Umbilical cord (tissue), 2 donors: ENCODE results near the gene ISOC2. TPM values are rescaled to one million over a fixed set of nuclear protein-coding genes. Genes with fewer than 3 reads are reported as not detected.

Source experiments
- DNase-seq: peaks from one replicate; pipeline ENCODE4 v3.0.0-alpha.2; 2015; ENCODE audit warnings: low spot score
- total RNA-seq: library from RNA; depleted of rRNA; stranded (reverse); fragments of >200 nt; gene quantifications from one replicate; pipeline ENCODE4 v1.2.3, GENCODE V29; 2014; ENCODE audit warnings: low replicate concordance; ENCODE audit not compliant: insufficient read depth

The ISOC2 gene
- total RNA-seq, 1 donor from 2014 or later: 15.9 TPM

DNA sequence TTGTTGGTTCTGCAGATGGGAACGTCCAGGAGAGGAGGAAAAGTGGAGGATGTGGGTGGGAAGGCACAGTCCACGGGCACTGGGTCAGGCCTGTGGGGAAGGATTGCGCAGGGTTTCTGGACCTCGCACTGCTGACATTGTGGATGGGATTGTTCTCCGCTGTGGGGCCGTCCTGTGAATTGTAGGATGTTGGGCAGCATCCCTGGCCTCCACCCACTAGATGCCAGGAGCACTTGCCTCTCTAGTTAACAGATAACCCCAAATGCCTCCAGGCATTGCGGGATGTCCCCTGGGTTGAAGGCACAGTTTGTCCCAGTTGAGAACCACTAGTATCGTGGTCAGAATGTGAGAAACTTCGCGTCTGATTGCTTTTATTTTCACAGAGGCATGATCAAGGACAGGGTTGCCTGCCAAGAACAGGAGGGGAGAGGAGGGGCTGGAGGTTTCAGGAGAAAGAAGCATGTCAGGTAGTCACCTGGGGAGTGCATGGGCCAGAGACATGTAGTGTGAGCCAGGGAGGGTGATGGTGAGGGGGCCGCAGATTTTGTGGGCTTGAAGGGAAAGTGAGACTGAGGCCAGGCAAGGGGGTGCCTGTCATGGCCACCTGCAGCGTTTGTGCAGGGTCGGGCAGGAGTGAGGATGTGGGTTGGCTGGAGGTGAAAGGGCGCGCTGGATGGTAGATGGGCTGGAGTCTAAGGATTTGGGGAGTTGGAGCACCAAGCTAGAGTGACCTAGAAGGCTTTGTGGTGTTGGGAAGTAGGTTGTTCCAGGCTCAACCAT lies 18.2 kb upstream of the ISOC2 start:
- DNase-seq: no peak

- DNase-seq: no peak
These were observed 17.6 kb upstream of the ISOC2 start for GRCh38 chr19:55479045-55479444.

GRCh38 chr19:55478364-55478763 lies 16.9 kb upstream of the ISOC2 start:
- DNase-seq: no peak

GRCh38 chr19:55477905-55478304 lies 16.5 kb upstream of the ISOC2 start:
- no peak for DNase-seq

DNA sequence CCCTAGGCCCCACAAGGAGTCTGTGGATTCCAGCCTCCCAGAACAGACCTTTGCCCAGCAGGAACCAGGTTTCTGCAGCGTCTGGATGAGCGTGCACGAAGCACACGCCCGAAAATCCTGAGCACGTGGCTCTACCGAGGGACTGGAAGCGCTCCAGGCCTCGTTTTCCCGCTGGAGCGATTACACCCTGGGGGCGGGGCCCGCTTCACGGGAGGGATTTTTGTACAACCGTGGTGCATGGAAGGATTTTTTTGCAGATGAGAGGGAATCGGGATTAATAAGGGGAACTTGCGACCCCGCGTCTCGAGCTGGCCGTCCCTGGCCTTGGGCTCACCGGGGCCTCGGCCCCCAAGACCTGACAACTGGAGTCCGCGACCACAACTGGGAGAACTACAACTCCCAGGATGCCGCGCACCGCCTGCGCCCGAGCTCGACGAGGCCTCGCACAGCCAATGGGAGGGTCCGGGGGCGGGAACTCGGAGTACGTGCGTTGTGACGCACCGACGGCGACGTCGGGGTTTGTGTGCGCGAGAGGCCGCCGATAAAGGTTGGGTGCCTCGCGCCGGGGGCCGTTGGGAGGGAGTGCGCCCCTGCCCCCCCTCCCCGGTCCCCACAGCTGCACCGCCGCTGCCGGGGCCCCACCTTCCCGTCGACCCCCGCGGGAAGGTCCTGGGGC lies 14.8 kb upstream of the ISOC2 start, which contains the start of gene ZNF628:
Gene ZNF628, plus strand, starts transcription at position 518 of the 676 bp plus-strand sequence. CDS start 3,294 bp downstream, outside the sequence.
- DNase-seq: peak; percentile 99

- DNase-seq: no peak
These were observed 13.1 kb upstream of the ISOC2 start for GRCh38 chr19:55474269-55475265.

- DNase-seq: peak; percentile 38
These were observed 12.0 kb upstream of the ISOC2 start for GRCh38 chr19:55473225-55474012.

GRCh38 chr19:55472463-55472862 lies 11.0 kb upstream of the ISOC2 start:
- no peak for DNase-seq

DNA sequence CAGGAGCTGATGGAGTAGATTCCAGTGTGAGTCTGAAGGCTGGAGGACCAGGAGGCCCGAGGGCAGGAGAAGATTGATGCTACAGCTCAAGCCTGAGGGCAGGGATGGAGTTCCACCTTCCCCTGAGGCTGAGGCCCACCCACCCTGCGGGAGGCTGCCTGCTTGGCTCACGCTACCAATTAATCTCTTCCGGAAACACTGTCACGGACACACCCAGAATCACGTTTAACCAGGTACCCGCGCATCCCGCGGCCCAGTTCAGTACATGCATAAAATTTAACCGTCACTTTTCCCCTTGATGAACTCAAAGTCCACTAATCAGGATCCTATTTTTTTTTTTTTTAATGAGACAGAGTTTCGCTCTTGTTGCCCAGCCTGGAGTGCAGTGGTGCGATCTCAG lies 9.8 kb upstream of the ISOC2 start:
- no peak for DNase-seq

DNA sequence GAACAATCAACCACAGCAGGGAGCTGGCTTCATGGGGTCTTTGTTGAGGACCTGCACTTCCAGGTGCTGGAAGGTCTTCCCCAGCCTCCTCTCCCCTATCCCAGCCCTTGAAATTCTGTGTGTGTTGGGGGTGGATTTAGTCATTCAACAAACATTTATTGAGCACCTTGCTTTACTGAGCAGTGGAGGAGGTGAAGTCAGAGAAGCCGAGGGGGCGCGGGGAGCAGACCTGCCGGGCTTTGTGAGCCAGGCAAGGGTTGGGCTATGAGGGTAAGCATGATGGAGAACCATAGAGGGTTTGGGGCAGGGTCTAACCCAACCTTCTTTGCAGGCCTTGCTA lies 6.6 kb upstream of the ISOC2 start:
- DNase-seq: no peak

DNA sequence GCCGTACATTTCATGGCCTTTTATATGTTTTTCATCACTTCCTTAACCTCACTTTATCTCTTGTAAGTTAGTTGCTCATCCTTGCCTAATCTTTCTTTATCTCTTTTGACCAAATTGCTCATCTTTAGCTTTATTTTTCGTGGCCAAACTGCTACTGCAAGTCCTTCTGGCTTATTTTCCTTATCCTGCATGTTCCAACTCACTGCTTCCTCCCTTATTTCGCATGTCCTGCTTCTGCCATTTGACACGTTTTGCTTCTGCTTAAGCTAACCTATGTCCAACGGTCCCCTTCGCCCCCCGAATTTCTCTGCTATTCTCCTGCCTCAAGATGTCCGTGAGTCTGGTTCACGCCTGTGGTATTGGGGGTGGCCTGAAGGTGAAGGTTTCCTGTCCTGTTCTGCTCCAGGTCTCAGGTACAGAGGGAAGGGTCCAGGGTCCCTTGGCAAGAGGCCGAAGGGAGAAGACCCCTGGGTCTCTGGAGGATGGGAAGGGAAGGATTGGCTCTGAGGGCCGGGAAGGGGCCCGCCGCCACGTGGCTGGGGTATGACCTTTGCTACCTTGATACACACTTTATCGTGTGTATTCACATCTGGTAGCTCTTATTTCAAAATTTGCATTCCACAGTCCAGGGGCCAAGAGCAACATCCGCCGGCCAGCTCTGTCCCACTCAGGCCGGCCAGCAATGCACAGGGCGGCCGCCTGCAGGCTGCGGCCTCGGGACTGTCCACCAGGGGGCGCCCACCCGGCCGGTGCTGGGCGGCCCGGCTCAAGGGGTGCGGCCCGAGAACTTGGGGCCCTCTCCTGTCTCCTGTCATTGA lies 6.0 kb upstream of the ISOC2 start:
- peak; percentile 46 for DNase-seq

GRCh38 chr19:55466241-55466614 lies 4.8 kb upstream of the ISOC2 start:
- no peak for DNase-seq

DNA sequence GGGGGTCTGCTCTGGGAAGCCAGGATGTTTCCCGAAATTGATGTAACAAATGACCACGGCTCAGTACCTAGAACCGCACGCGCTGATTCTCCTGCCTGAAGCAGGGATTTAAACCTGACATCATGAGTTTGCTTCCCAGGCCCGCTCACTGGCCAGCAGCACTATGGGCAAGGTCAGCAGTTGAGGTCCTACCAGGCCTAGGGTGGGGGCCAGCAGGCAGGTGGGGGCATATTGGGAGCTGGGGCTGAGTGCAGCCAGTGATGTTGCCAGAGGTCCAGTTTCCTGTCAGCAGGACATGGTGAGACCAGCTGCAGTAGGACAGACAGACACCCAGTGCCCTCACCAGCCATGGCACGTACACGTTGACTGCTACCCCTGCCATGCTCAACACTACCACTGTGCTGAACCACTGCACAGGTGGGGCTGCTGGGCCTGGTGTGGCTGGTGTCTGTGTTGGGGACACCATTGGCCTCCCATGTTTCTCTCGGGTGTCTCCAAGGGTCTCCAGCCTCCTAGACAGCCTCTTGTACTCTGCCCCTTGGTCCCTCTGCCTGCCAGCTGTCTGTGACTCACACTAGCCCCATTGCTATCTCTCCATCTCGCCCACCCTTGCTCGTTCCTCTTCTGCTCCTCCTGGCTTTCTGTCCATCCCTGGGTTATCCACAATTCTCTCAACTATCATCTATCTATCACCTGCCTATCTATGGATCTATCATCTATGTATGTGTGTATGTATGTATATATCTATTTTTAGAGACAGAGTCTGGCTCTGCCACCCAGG lies 4.2 kb upstream of the ISOC2 start:
- DNase-seq: no peak

DNA sequence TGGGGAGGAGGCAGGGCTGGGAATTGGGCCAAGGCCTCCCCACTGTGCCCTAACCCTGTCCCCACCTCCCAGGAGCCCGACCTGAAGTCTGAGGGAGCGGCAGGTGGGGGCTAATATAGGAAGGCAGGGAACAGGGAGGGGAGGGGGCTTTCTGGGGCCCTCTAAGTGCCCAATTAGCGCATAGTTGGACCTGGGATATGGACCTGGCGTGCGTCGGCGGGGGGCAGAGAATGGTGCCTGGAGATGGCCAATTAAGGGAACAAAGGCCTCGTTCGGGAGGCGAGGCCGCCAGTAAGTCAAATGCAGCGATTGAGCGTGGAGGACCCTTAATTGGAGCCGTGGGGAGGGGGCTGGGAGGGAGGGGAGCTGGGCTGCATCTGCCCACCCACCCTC lies 3.2 kb upstream of the ISOC2 start, which contains the start of gene C19orf85:
Gene C19orf85, minus strand, starts transcription at position 90 of the 393 bp plus-strand sequence. CDS start 197 bp downstream, outside the sequence.
- no peak for DNase-seq

DNA sequence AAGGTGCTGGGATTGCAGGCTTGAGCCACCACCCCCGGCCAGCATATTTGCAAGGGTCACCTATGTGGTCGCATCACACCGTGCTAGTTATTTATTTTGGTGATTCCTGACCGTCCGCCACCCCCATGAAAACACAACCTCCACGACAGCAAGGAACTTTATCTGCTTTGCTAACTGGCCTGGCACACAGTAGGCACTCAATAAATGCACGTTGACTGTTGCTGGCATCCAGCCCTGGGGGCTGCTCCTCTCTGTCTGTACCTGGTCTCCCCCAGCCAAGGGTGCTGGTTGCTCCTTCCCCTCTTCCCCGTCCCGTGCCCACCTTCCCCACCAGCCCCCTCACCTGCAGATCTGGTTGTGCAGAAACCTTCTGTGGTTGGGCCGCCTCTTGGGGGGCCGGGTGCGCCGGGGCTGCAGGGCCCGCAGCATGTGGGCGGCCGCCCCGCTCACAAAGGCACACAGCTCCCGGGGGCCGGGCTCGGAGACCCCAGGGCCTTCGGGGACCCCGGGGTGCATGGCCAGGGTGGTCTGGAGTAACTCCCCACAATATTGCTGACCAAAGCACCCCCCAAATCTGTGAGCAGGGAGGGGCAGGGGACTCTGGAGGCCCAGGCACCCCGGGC lies 2.7 kb upstream of the ISOC2 start:
- DNase-seq: no peak

DNA sequence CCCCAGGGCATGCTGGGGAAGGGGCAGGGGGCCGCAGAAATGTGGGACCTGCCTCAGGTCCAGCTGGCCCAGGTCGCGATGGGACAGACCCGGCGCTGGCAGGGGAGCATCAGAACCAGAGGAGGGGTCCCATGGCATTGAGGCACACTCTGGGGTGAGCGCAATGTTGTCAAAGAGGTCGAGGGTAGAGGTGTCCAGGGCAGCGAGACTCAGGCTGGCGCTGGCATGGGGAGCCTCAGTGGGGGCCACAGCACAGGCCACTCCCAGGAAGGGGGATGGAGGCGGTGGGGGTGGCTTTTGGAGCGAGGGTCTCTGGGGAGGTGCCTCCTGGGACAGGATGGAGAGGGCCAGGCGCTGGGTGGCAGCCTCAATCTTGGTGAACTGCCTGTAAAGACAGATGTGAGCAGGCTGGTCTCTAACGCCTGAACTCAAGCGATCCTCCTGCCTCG lies 2.2 kb upstream of the ISOC2 start:
- no peak for DNase-seq

DNA sequence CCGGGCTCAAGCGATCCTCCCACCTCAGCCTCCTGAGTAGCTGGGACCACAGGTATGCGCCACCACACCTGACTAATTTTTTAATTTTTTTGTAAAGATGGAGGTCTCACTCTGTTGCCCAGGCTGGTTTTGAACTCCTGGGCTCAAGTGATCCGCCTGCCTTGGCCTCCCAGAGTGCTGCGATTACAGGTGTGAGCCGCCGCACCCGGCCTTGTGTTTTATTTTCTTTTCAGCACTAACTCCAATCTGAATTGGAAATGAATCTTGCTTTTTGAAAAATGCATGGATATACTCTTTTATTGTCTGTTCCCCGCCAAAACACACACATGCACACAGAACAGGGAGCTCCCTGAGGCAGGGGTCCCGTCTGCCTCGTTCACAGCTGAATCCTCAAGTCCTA lies 1.3 kb upstream of the ISOC2 start:
- no peak for DNase-seq

DNA sequence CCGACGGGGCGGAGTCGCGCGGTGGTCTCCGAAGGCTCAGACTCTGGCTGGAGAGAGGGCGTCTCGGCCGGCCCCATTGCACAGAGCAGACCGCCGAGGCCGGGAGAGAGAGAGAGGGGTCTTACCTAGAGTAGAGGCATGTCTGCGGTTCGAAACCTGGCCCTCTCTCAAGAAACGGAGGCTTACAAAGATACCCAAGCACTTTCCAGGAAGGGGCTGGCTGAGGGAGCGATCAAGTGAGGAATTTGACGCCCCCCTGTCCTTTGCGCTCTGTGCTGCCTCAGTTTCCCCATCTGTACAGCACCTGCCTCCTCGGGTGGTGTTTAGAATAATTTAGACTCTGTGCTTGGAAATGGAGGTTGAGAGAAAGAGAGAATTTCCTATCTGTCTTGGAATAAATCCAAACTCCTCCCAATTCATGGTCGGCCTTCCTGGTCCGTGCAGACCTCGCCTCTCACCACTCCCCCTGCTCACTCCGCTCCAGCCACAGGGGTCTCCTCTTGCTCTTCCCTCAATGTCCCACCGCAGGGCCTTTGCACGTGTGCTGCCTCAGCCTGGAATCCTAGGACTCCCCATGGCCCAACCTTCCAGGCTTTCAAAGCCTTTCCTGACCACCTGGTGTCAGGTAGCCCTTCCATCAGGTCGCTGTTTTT lies 658 bp upstream of the ISOC2 start:
- peak; percentile 51 for DNase-seq
